SK-N-SH treated with all-trans-retinoic acid at 6 μM for 48 hours (cell line): ENCODE data around the gene RAB3A.

Source experiments
- ATAC-seq: fragments of 200-7000 bp; cut with Tn5 transposase; 3 replicates; pipeline ENCODE4 v1.9.1; 2020; ENCODE audit warnings: mild to moderate bottlenecking, moderate library complexity
- ARNTL ChIP-seq: fragments of 450-650 bp; formaldehyde crosslinking; IDR thresholded peaks from 2 replicates; pipeline ENCODE4 v1.5.0; 2020; ENCODE audit warnings: low read depth, mild to moderate bottlenecking, moderate library complexity, borderline replicate concordance
- BACH2 ChIP-seq: fragments of 250-450 bp; sonication (Bioruptor Pico); IDR thresholded peaks from 2 replicates; pipeline ENCODE4 v1.9.0; 2021; ENCODE audit warnings: mild to moderate bottlenecking, borderline replicate concordance
- CREB5 ChIP-seq: fragments of 250-450 bp; sonication (Bioruptor Pico); IDR thresholded peaks from 2 replicates; pipeline ENCODE4 v1.5.1; 2020; ENCODE audit warnings: low read depth, mild to moderate bottlenecking, moderate library complexity
- CSDC2 ChIP-seq: fragments of 250-450 bp; sonication (Bioruptor Pico); IDR thresholded peaks from 2 replicates; pipeline ENCODE4 v1.5.0; 2020; ENCODE audit warnings: mild to moderate bottlenecking, moderate library complexity
- ESRRG ChIP-seq: fragments of 250-450 bp; sonication (Bioruptor Pico); IDR thresholded peaks from 2 replicates; pipeline ENCODE4 v1.6.1; 2021; ENCODE audit warnings: mild to moderate bottlenecking
- GLIS3 ChIP-seq: fragments of 250-450 bp; sonication (Bioruptor Pico); IDR thresholded peaks from 2 replicates; pipeline ENCODE4 v1.5.0; 2020; ENCODE audit warnings: mild to moderate bottlenecking, moderate library complexity
- OSR1 ChIP-seq: fragments of 250-450 bp; sonication (Bioruptor Pico); IDR thresholded peaks from 2 replicates; pipeline ENCODE4 v1.8.0; 2022; ENCODE audit warnings: moderate library complexity, mild to moderate bottlenecking, inconsistent platforms
- PPARA ChIP-seq: fragments of 250-450 bp; sonication (Bioruptor Pico); IDR thresholded peaks from 2 replicates; pipeline ENCODE4 v1.5.0; 2020; ENCODE audit warnings: mild to moderate bottlenecking, borderline replicate concordance
- RARB ChIP-seq: fragments of 250-450 bp; sonication (Bioruptor Pico); IDR thresholded peaks from 2 replicates; pipeline ENCODE4 v1.8.0; 2021; ENCODE audit warnings: mild to moderate bottlenecking, moderate library complexity
- SNAI2 ChIP-seq: fragments of 250-450 bp; sonication (Bioruptor Pico); IDR thresholded peaks from 2 replicates; pipeline ENCODE4 v1.5.0; 2020; ENCODE audit warnings: mild to moderate bottlenecking, moderate library complexity
- TCF4 ChIP-seq: fragments of 250-450 bp; sonication (Bioruptor Pico); IDR thresholded peaks from 2 replicates; pipeline ENCODE4 v1.8.0; 2021; ENCODE audit warnings: mild to moderate bottlenecking, moderate library complexity, borderline replicate concordance
- TOX ChIP-seq: fragments of 250-450 bp; sonication (Bioruptor Pico); IDR thresholded peaks from 2 replicates; pipeline ENCODE4 v1.8.0; 2021; ENCODE audit warnings: mild to moderate bottlenecking, moderate library complexity, borderline replicate concordance
- ZC3H10 ChIP-seq: fragments of 250-450 bp; sonication (Bioruptor Pico); IDR thresholded peaks from 2 replicates; pipeline ENCODE4 v1.5.1; 2021; ENCODE audit warnings: mild to moderate bottlenecking, moderate library complexity
- ZFP3 ChIP-seq: fragments of 250-450 bp; sonication (Bioruptor Pico); IDR thresholded peaks from 2 replicates; pipeline ENCODE4 v1.5.0; 2020; ENCODE audit warnings: mild to moderate bottlenecking, moderate library complexity
- ZFP30 ChIP-seq: fragments of 450-650 bp; formaldehyde crosslinking; IDR thresholded peaks from 2 replicates; pipeline ENCODE4 v1.5.0; 2022; ENCODE audit warnings: mild to moderate bottlenecking, moderate library complexity
- ZNF565 ChIP-seq: fragments of 450-650 bp; formaldehyde crosslinking; conservative IDR thresholded peaks from 2 replicates; pipeline ENCODE4 v1.5.0; 2020; ENCODE audit warnings: low read depth, mild to moderate bottlenecking, moderate library complexity
- ZNF8 ChIP-seq: fragments of 450-650 bp; formaldehyde crosslinking; IDR thresholded peaks from 2 replicates; pipeline ENCODE4 v1.5.0; 2020; ENCODE audit warnings: mild to moderate bottlenecking, moderate library complexity
- TF ChIP-seq, protein P1 (sequence below): fragments of 250-450 bp; sonication (Bioruptor Pico); IDR thresholded peaks from 2 replicates; pipeline ENCODE4 v1.5.1; 2021; ENCODE audit warnings: mild to moderate bottlenecking, moderate library complexity
- TF ChIP-seq, protein P2 (sequence below): fragments of 250-450 bp; sonication (Bioruptor Pico); IDR thresholded peaks from 2 replicates; pipeline ENCODE4 v1.5.0; 2020; ENCODE audit warnings: mild to moderate bottlenecking, moderate library complexity
- TF ChIP-seq, protein P3 (sequence below): fragments of 250-450 bp; sonication (Bioruptor Pico); IDR thresholded peaks from 2 replicates; pipeline ENCODE4 v1.8.0; 2020; ENCODE audit warnings: mild to moderate bottlenecking, moderate library complexity, borderline replicate concordance

The RAB3A gene

DNA sequence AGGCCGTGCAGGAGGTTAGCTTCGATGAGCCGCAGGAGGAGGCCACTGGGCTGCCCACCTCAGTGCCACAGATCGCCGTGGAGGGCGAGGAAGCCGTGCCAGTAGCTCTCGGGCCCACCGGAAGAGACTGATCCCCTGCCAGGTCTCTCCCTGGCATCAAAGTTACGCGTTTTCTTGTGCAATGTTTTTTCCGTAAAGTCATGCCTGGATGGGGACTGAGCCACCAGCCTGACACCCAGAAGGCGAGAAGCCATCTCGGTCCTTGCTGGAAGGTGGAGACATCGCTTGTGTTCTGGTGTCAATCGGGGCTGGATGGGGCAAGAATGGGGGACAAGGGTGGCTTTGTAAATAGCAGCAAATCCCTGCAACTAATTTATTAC, 54.3 kb downstream of the RAB3A start:
- TF ChIP-seq CREB5: no peak
- TF ChIP-seq CSDC2 (CRISPR knock-in tag): no peak
- TF ChIP-seq ZNF565 (CRISPR knock-in tag): no peak
- no peak for TF ChIP-seq TOX (CRISPR knock-in tag)
- no peak for TF ChIP-seq ZC3H10 (CRISPR knock-in tag)
- no peak for TF ChIP-seq TCF4 (CRISPR knock-in tag)
- no peak for TF ChIP-seq ZFP3 (CRISPR knock-in tag)
- no peak for TF ChIP-seq SNAI2
- no peak for TF ChIP-seq PPARA (CRISPR knock-in tag)
- TF ChIP-seq, protein P1, sequence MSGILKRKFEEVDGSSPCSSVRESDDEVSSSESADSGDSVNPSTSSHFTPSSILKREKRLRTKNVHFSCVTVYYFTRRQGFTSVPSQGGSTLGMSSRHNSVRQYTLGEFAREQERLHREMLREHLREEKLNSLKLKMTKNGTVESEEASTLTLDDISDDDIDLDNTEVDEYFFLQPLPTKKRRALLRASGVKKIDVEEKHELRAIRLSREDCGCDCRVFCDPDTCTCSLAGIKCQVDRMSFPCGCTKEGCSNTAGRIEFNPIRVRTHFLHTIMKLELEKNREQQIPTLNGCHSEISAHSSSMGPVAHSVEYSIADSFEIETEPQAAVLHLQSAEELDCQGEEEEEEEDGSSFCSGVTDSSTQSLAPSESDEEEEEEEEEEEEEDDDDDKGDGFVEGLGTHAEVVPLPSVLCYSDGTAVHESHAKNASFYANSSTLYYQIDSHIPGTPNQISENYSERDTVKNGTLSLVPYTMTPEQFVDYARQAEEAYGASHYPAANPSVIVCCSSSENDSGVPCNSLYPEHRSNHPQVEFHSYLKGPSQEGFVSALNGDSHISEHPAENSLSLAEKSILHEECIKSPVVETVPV: no peak
- TF ChIP-seq, protein P2, sequence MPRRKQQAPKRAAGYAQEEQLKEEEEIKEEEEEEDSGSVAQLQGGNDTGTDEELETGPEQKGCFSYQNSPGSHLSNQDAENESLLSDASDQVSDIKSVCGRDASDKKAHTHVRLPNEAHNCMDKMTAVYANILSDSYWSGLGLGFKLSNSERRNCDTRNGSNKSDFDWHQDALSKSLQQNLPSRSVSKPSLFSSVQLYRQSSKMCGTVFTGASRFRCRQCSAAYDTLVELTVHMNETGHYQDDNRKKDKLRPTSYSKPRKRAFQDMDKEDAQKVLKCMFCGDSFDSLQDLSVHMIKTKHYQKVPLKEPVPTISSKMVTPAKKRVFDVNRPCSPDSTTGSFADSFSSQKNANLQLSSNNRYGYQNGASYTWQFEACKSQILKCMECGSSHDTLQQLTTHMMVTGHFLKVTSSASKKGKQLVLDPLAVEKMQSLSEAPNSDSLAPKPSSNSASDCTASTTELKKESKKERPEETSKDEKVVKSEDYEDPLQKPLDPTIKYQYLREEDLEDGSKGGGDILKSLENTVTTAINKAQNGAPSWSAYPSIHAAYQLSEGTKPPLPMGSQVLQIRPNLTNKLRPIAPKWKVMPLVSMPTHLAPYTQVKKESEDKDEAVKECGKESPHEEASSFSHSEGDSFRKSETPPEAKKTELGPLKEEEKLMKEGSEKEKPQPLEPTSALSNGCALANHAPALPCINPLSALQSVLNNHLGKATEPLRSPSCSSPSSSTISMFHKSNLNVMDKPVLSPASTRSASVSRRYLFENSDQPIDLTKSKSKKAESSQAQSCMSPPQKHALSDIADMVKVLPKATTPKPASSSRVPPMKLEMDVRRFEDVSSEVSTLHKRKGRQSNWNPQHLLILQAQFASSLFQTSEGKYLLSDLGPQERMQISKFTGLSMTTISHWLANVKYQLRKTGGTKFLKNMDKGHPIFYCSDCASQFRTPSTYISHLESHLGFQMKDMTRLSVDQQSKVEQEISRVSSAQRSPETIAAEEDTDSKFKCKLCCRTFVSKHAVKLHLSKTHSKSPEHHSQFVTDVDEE (CRISPR knock-in tag): no peak
- no peak for TF ChIP-seq ARNTL (CRISPR knock-in tag)
- TF ChIP-seq BACH2 (CRISPR knock-in tag): no peak
- no peak for TF ChIP-seq GLIS3 (CRISPR knock-in tag)
- TF ChIP-seq ZFP30 (CRISPR knock-in tag): no peak
- TF ChIP-seq, all 23 proteins: peak for 0
- ATAC-seq: no peak

GRCh38 chr19:18147396-18147795, 56.4 kb downstream of the RAB3A start:
- TF ChIP-seq CSDC2 (CRISPR knock-in tag) (no peak), OSR1 (CRISPR knock-in tag) (no peak), RARB (CRISPR knock-in tag) (no peak), TCF4 (CRISPR knock-in tag) (no peak), TOX (CRISPR knock-in tag) (no peak), ZC3H10 (CRISPR knock-in tag) (no peak), CREB5 (no peak), ZFP3 (CRISPR knock-in tag) (no peak), BACH2 (CRISPR knock-in tag) (no peak), ESRRG (CRISPR knock-in tag) (no peak), ZNF565 (CRISPR knock-in tag) (no peak), SNAI2 (no peak), GLIS3 (CRISPR knock-in tag) (no peak), ARNTL (CRISPR knock-in tag) (no peak), ZNF8 (CRISPR knock-in tag) (no peak)
- TF ChIP-seq, protein P1: no peak
- TF ChIP-seq, protein P3, sequence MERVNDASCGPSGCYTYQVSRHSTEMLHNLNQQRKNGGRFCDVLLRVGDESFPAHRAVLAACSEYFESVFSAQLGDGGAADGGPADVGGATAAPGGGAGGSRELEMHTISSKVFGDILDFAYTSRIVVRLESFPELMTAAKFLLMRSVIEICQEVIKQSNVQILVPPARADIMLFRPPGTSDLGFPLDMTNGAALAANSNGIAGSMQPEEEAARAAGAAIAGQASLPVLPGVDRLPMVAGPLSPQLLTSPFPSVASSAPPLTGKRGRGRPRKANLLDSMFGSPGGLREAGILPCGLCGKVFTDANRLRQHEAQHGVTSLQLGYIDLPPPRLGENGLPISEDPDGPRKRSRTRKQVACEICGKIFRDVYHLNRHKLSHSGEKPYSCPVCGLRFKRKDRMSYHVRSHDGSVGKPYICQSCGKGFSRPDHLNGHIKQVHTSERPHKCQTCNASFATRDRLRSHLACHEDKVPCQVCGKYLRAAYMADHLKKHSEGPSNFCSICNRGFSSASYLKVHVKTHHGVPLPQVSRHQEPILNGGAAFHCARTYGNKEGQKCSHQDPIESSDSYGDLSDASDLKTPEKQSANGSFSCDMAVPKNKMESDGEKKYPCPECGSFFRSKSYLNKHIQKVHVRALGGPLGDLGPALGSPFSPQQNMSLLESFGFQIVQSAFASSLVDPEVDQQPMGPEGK (CRISPR knock-in tag): no peak
- no peak for ATAC-seq
